Activated B cell treated with CpG ODN at 0.5 μM for 24 hours (primary cell): ENCODE data around the gene MAD1L1. TPM values are rescaled to one million over a fixed set of nuclear protein-coding genes. Genes with fewer than 3 reads are reported as not detected.
A peak's percentile ranks its signal among the peaks of the same experiment; 100 is the strongest.

ENCODE experiments used
- ATAC-seq: fragments of 200-7000 bp; cut with Tn5 transposase; one replicate; pipeline ENCODE4 v1.10.0; 2021; ENCODE audit warnings: low read depth, mild to moderate bottlenecking, moderate library complexity
- CTCF ChIA-PET: fragments of 350-600 bp; sonication (Branson Sonifier 250); formaldehyde crosslinking; loops from one replicate; lab custom pipeline; 2021; ENCODE audit warnings: antibody characterized with exemption; lab: Charles Lee
- POLR2A ChIA-PET: fragments of 350-600 bp; sonication (Branson Sonifier 250); formaldehyde crosslinking; loops from one replicate; lab custom pipeline; 2021; ENCODE audit warnings: antibody characterized with exemption; lab: Charles Lee
- DNase-seq: peaks from one replicate; pipeline ENCODE4 v3.0.0; 2022
- H3K27ac Mint-ChIP-seq: one replicate; pipeline ENCODE4 v1.8.0; 2020; ENCODE audit warnings: mixed read lengths
- H3K27me3 Mint-ChIP-seq: one replicate; pipeline ENCODE4 v1.8.0; 2021; ENCODE audit warnings: mixed read lengths
- H3K36me3 Mint-ChIP-seq: one replicate; pipeline ENCODE4 v1.8.0; 2021; ENCODE audit warnings: low read depth, mixed read lengths
- H3K4me1 Mint-ChIP-seq: one replicate; pipeline ENCODE4 v1.8.0; 2021; ENCODE audit warnings: mixed read lengths
- H3K4me3 Mint-ChIP-seq: one replicate; pipeline ENCODE4 v1.8.0; 2020; ENCODE audit warnings: mild to moderate bottlenecking, mixed read lengths
- H3K9me3 Mint-ChIP-seq: one replicate; pipeline ENCODE4 v1.8.0; 2020; ENCODE audit warnings: mixed read lengths
- intact Hi-C: fragments of 100-400 bp; cut with micrococcal nuclease; formaldehyde crosslinking; loops from one replicate; pipeline ENCODE4 v1.15.1; 2024
- total RNA-seq: library from RNA; stranded (reverse); gene quantifications from 2 replicates; pipeline ENCODE4 v1.2.3, GENCODE V29; 2022
- TF ChIP-seq, protein P1 (sequence below): fragments of 200-600 bp; IDR thresholded peaks from one replicate; pipeline ENCODE4 v1.8.0; 2022; ENCODE audit warnings: antibody characterized with exemption, mild to moderate bottlenecking

Gene MAD1L1
- total RNA-seq, 1 donor from 2014 or later, result 54.6 TPM

DNA sequence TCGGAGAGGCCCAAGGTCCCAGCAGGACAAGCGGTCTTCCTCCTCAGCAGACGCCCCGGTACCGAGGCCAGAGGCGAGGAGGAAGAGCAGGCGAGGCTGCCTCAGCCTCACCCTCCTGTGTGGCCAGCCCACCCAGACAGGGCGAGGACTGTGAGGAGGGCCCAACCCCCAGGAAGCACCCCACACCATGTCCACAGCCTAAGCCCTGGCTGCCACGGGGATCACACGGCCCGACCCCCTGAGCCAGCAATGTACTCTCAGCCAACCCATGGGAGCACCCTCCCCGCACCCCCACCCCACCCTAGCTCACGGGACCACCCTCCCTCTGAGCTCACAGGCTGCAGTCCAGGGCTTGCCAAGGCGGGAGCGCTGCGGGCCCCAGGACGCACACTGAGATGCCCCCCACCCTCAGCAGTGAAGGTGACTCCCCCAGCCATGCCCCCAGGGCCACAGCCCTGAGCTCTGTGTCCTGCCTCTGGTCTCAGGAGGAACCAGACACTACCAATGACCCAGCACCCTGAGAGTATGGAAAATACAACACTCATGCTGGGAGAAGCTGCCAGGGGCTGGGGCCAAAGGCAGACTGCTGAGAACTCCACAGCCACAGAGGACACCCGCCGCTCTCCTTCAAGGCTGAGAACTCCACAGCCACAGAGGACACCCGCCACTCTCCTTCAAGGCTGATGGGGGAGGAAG, 93.6 kb downstream of the MAD1L1 start:
- Mint-ChIP-seq H3K27me3 (no peaks in the 10 kb centered on the region), H3K9me3 (no peaks in the 10 kb centered on the region), H3K4me3 (no peak overlapping the region), H3K4me1 (peaks cover 13% of the 10 kb centered on the region), H3K36me3 (peaks cover 28% of the 10 kb centered on the region), H3K27ac (no peak overlapping the region)
- DNase-seq, result no peak
- CTCF ChIA-PET, result no interaction called here
- ATAC-seq, result no peak
- intact Hi-C loops, result no loop called here
- TF ChIP-seq, protein P1, sequence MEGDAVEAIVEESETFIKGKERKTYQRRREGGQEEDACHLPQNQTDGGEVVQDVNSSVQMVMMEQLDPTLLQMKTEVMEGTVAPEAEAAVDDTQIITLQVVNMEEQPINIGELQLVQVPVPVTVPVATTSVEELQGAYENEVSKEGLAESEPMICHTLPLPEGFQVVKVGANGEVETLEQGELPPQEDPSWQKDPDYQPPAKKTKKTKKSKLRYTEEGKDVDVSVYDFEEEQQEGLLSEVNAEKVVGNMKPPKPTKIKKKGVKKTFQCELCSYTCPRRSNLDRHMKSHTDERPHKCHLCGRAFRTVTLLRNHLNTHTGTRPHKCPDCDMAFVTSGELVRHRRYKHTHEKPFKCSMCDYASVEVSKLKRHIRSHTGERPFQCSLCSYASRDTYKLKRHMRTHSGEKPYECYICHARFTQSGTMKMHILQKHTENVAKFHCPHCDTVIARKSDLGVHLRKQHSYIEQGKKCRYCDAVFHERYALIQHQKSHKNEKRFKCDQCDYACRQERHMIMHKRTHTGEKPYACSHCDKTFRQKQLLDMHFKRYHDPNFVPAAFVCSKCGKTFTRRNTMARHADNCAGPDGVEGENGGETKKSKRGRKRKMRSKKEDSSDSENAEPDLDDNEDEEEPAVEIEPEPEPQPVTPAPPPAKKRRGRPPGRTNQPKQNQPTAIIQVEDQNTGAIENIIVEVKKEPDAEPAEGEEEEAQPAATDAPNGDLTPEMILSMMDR, result no peak
- POLR2A ChIA-PET, result interaction anchor here (0.6 kb wide), 3 partner anchors 51 to 149 kb away, joined by 3 to 4 read pairs (median 3); no protein-coding TSS in a partner anchor

GRCh38 chr7:2138146-2138765, 94.5 kb downstream of the MAD1L1 start:
- Mint-ChIP-seq H3K4me3 (peak overlapping the region; percentile 87), H3K27ac (peak overlapping the region; percentile 84), H3K4me1 (peaks cover 13% of the 10 kb centered on the region), H3K36me3 (peaks cover 30% of the 10 kb centered on the region), H3K27me3 (no peaks in the 10 kb centered on the region), H3K9me3 (no peaks in the 10 kb centered on the region)
- POLR2A ChIA-PET, result no interaction called here
- DNase-seq (peak; percentile 65), ATAC-seq (peak; percentile 97)
- TF ChIP-seq, protein P1, result no peak
- CTCF ChIA-PET, result no interaction called here
- intact Hi-C loops, result loop anchor here (1.0 kb wide), 1 partner anchor 38 kb away; no protein-coding TSS in a partner anchor

DNA sequence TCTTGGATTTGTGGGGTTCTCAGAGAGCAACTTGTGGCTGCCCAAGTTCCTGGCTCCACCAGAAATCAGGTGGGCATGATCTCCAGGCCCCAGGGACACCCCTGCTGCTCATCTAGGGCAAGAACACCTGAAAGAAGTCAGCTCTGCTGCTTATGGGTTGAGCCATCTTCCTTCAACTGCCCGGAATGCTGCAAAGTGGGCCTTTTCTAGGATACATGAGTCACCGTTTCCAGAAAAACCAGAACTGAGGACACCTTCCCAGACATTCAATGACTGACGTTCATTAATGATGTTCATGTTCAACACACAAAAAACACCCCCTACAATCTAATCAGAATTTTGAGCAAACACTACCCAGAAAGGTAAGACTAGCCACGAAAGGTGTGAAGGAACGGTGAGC, 98.0 kb downstream of the MAD1L1 start:
- intact Hi-C loops, result no loop called here
- DNase-seq (no peak), ATAC-seq (no peak)
- Mint-ChIP-seq H3K36me3 (peaks cover 29% of the 10 kb centered on the region), H3K4me1 (peaks cover 15% of the 10 kb centered on the region), H3K9me3 (no peaks in the 10 kb centered on the region), H3K4me3 (no peak overlapping the region), H3K27me3 (no peaks in the 10 kb centered on the region), H3K27ac (no peak overlapping the region)
- CTCF ChIA-PET, result no interaction called here
- TF ChIP-seq, protein P1, result no peak
- POLR2A ChIA-PET, result no interaction called here

- Mint-ChIP-seq H3K4me1 (peaks cover 2% of the 10 kb centered on the region), H3K4me3 (no peak overlapping the region), H3K27ac (no peak overlapping the region), H3K36me3 (peaks cover 29% of the 10 kb centered on the region), H3K27me3 (no peaks in the 10 kb centered on the region), H3K9me3 (no peaks in the 10 kb centered on the region)
- DNase-seq, result no peak
- ChIA-PET CTCF (no interaction called here), POLR2A (no interaction called here)
- intact Hi-C loops, result no loop called here
- TF ChIP-seq, protein P1, result no peak
- ATAC-seq, result no peak
These were observed 100.5 kb downstream of the MAD1L1 start for GRCh38 chr7:2132243-2132642.

- ChIA-PET POLR2A (no interaction called here), CTCF (no interaction called here)
- Mint-ChIP-seq H3K9me3 (no peaks in the 10 kb centered on the region), H3K4me3 (no peak overlapping the region), H3K27ac (no peak overlapping the region), H3K4me1 (peaks cover 2% of the 10 kb centered on the region), H3K36me3 (peaks cover 30% of the 10 kb centered on the region), H3K27me3 (no peaks in the 10 kb centered on the region)
- TF ChIP-seq, protein P1, result no peak
- intact Hi-C loops, result no loop called here
- DNase-seq (no peak), ATAC-seq (no peak)
These were observed 100.9 kb downstream of the MAD1L1 start for GRCh38 chr7:2131800-2132199.
